ENCODE data around the gene USP10. TPM values are rescaled to one million over a fixed set of nuclear protein-coding genes. Genes with fewer than 3 reads are reported as not detected.
A peak's percentile ranks its signal among the peaks of the same experiment; 100 is the strongest.
"Not testable (repeated sequence)": the region's sequence is repeated elsewhere in the genome, so short reads cannot be mapped to it uniquely, and the experiment has no call there.

Gene USP10
- total and polyA plus RNA-seq, 12 donors: 17.5 to 82.9 (median 62.8) TPM

GRCh38 chr16:84746875-84747274 is 47.1 kb downstream of the USP10 start:
- no peak overlapping the region for H3K27ac ChIP-seq
- DNase-seq (no peak), ATAC-seq (no peak)
- no peaks in the 10 kb centered on the region for H3K27me3 ChIP-seq
- intact Hi-C loops (cut with DNase I): no loop called here
- H3K36me3 ChIP-seq: peaks cover 0 to 45% (median 7%) of the 10 kb centered on the region in 9 donors
- TF ChIP-seq CTCF (IDR thresholded peaks at IDR 0.05): peak in 1 of 9 donors; percentile 23
- 95 to 97% methylated on average over 11 of the region's 11 CpGs for WGBS, 2 donors
- H3K4me3 ChIP-seq: no peak overlapping the region
- H3K9me3 ChIP-seq: no peaks in the 10 kb centered on the region
- peaks cover 0 to 44% (median 15%) of the 10 kb centered on the region in 9 donors for H3K4me1 ChIP-seq

DNA sequence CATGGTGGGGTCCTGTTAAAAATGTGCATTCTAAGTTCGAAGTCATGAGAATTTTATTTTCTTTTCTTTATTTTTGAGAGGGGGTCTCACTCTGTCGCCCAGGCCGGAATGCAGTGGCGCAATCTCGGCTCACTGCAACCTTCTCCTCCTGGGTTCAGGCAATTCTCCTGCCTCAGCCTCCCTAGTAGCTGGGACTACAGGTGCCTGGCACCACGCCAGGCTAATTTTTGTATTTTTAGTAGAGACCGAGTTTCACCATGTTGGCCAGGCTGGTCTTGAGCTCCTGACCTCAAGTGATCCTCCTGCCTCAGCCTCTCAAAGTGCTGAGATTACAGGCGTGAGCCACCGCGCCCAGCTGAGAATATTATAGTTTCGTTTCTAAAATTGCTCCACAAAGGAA is 48.4 kb downstream of the USP10 start:
- H3K27ac ChIP-seq; ATAC-seq; H3K9me3 ChIP-seq; DNase-seq; H3K4me3 ChIP-seq; H3K27me3 ChIP-seq; intact Hi-C loops (cut with DNase I): not testable (repeated sequence)
- Histone ChIP-seq H3K36me3 (peaks cover 0 to 34% (median 7%) of the 10 kb centered on the region in 9 donors), H3K4me1 (peaks cover 0 to 43% (median 8%) of the 10 kb centered on the region in 9 donors)
- 93 to 94% methylated on average over 11 of the region's 11 CpGs for WGBS, 2 donors

DNA sequence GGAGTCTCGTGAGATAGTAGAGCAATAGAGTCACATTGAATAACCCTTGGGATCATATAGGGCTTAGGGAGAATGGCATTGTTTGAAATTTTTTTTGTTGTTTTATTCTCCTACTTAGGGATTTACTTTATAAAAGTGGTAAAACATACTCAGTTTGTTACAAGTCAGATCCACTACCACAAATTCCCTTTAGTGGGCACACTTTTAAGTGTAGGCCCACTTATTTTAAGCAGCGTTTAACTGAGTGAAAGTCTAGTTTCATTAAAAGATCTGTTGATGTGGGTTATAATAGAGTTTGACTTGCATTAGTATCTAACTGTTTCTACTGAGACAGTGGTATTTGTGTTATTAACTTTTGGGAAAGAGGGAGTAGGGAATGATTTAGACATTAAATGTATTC is 49.3 kb downstream of the USP10 start:
- TF ChIP-seq CTCF (IDR thresholded peaks at IDR 0.05): peak in 1 of 9 donors; percentile 13
- H3K27ac ChIP-seq: peak overlapping the region in 1 of 10 donors; percentile 32
- ATAC-seq: no peak
- WGBS, 2 donors: 82 to 88% methylated on average over 2 of the region's 2 CpGs
- H3K36me3 ChIP-seq: peaks cover 0 to 34% (median 7%) of the 10 kb centered on the region in 9 donors
- H3K27me3 ChIP-seq: no peaks in the 10 kb centered on the region
- H3K4me3 ChIP-seq: no peak overlapping the region
- intact Hi-C loops (cut with DNase I): no loop called here
- no peaks in the 10 kb centered on the region for H3K9me3 ChIP-seq
- no peak for DNase-seq
- H3K4me1 ChIP-seq: peaks cover 0 to 49% (median 9%) of the 10 kb centered on the region in 9 donors

DNA sequence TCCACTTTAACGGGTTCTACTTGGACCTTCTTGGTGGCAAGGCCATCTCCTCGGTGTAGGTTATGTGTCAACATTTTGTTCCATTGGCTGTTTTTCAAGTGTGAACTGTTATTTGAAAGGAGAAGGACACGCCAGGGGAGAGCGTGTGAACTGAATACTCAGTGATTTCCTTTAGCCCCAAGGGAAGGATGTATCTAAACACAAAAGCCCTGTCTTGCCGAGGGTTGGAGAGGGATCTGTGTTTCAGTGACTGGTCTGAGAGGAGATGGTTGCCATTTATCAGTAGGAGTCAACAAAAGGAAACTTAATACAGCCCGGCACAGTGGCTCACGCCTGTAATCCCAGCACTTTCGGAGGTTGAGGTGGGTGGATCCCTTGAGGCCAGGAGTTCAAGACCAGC is 50.0 kb downstream of the USP10 start:
- no peak for DNase-seq
- Histone ChIP-seq H3K9me3 (no peaks in the 10 kb centered on the region), H3K36me3 (peaks cover 0 to 29% (median 7%) of the 10 kb centered on the region in 9 donors), H3K4me1 (peaks cover 0 to 56% (median 16%) of the 10 kb centered on the region in 9 donors), H3K4me3 (no peak overlapping the region), H3K27me3 (no peaks in the 10 kb centered on the region), H3K27ac (peak overlapping the region in 3 of 10 donors; percentile 8 to 32 (median 19))
- ATAC-seq: peak in 1 of 8 donors; percentile 8
- intact Hi-C loops (cut with DNase I): loop anchor here in 5 of 10 donors (5.0 to 10.0 kb wide), 3 partner anchors 202 to 335 kb away; no protein-coding TSS in a partner anchor
- 71 to 72% methylated on average over 8 of the region's 8 CpGs for WGBS, 2 donors
- no peak for TF ChIP-seq CTCF (IDR thresholded peaks at IDR 0.05)

DNA sequence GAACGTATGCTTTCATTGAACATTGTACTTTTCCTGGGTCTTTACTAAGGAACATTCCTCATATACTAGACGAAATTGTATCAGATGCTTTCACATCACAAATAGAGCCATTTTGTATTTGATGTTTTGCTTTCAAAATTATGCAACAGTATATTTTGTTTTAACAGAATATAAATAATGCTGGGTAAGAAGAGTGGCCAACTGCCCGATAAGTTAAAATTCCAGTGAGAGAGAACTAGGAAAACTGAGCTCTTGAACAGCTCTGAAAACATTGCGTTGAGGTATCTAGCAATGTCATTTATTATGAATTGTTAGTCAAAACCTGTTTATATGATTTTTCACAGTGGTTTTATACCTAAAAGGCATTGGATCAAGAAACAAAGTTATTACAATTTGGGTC is 50.8 kb downstream of the USP10 start:
- TF ChIP-seq CTCF (IDR thresholded peaks at IDR 0.05): no peak
- no peak overlapping the region for H3K27ac ChIP-seq

More for the DNA sequence above, 50.8 kb downstream of the USP10 start:
- no peak for DNase-seq
- ATAC-seq: no peak
- Histone ChIP-seq H3K27me3 (no peaks in the 10 kb centered on the region), H3K9me3 (no peaks in the 10 kb centered on the region), H3K4me1 (peaks cover 0 to 63% (median 19%) of the 10 kb centered on the region in 9 donors), H3K36me3 (peaks cover 0 to 26% (median under 1%) of the 10 kb centered on the region in 9 donors), H3K4me3 (no peak overlapping the region)
- 95% methylated on average over 4 of the region's 4 CpGs for WGBS, 2 donors
- intact Hi-C loops (cut with DNase I): loop anchor here in 5 of 10 donors (5.0 to 10.0 kb wide), 3 partner anchors 202 to 334 kb away; no protein-coding TSS in a partner anchor

Data from heart right ventricle (tissue), 16 donors.